GF-D8 (cell line): ENCODE data around the gene LIAS.
"Not testable (repeated sequence)": the region's sequence is repeated elsewhere in the genome, so short reads cannot be mapped to it uniquely, and the experiment has no call there.

Experiments
- DNase-seq: peaks from one replicate; lab custom pipeline; 2025; lab: John Stamatoyannopoulos, UW

LIAS gene

DNA sequence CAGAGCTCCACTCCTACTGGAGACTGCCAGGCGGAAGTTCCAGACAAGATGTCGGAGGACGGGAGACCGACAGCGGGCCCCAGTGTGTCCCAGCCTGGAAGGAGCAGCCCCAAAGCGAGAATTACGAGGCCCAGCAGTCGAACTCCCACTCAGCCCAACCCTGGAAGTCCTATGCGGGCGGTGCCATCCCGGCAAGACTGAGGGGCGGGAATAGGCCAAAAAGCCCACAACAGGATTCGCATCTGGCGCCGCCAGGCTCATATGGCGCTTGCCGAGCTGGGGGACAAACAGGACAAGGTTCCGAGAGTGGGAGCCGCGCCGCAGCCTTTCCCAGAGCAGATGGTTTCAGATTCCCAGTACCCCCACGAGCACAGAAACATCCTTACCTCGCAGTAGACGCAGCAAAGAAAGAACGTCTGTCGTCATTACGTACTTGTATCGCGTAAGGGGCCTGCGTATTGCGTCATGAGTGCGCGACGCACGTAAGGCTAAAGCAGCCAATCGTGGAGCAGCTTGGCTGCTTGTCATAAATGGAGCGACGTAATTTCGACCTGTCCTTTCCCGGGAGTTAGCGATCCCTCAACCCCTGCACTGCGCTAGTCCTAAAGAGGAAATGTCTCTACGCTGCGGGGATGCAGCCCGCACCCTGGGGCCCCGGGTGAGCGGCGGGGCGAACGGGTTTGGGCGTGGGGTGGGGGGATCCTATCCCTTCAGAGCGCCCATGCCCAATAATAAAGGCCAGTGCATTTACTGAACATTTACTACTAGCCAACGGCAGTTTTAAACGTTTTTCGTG, at the start of gene LIAS, which contains the start of gene RPL9:
Gene LIAS (plus strand): TSS at position 552 of the 796 bp plus-strand sequence. CDS start 62 bp downstream, at position 614.
Gene RPL9 (minus strand): TSS at position 418 of the 796 bp plus-strand sequence. CDS start 483 bp downstream, outside the sequence.
- peak; percentile 92 for DNase-seq

DNA sequence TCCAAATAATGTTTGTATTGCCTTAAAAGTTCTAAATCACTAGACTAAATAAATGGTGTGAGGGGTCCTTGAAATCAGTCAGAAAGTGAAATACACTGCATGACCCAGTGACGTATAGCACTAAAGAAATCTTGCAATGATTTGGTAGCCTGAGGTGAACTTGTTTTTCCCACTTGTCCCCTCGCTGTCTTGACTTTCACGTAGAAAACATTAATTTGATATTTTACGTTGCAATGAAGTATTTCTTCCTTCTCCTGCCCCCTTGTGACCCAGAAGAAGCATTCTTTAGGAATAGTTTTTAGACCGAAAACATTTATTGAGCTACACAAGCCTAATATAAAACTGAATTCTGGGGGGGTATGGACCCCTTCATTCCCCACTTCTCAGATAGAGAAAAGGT, 48.4 kb upstream of the LIAS start:
- DNase-seq: no peak

DNA sequence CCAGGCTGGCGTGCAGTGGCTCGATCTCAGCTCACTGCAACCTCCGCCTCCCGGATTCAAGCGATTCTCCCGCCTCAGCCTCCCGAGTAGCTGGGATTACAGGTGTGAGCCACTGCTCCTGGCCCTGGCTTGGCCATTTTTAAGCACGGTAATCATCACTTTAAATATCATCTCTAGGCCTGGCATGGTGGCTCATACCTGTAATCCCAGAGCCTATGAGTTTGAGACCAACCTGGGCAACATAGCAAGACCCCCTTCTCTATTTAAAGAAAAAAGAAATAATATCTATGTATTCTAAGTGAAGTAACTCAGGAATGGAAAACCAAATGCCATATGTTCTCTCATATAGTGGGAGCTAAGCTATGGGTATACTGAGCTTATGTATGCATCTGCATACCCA, 47.3 kb upstream of the LIAS start:
- DNase-seq: not testable (repeated sequence)

DNA sequence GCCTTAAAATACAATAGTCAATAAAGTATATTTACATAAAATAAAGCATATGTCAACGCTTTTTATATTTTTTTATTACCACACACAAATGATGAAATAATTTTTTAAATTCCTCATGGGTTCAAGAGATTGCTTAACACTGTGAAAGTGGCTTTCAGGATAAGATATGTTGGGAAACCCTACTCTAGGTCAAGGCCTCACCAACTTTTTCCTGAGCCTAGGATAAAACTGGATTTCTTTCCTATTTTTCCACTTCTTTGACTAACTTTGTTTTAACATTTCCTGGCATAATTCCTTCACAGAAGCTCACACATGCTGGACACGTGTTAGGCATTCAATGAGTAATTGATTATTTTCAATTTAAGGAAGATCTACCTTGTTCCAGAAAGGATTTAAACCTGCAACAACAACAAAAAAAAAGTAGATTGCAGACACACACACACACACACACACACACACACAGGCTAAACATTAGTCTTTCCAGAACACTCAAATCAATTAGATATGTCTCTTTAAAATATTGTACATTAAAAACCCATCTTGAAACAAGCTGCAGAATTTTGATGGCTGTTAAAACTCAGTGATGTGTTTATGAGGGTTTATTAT, 43.1 kb upstream of the LIAS start:
- no peak for DNase-seq

DNA sequence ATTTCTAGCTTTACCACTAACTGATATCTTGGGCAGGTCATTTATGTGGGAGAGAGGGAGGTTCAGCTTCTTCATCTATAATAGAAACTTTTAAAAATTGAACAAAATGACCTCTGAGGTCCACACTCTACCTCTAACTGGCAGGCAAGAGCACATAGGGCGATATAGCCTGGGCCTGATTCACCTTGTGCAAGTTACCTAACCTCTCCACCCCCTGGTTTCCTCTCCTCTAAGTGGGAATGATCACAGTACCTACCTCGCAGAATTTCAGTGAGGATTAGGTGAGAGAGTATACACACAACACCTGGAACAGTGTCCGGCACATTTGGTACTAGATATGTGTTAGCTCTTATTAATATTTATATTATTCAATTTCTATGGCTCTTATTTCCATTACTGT, 36.6 kb upstream of the LIAS start:
- DNase-seq: no peak

DNA sequence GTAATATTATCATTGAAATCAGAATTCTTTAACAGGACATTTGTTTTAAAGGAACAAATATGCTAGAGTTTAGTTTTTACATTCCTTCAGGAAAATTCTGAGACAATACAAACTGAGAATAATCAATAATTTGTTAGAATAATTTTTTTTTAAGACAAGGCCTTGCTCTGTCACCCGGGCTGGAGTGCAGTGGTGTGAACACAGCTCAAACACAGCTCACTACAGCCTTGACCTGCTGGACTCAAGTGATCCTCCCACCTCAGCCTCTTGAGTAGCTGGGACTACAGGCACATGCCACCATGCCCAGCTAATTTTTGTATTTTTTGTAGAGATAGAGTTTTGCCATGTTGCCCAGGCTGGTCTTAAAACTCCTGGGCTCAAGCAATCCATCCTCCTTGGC, 33.6 kb upstream of the LIAS start:
- DNase-seq: not testable (repeated sequence)

DNA sequence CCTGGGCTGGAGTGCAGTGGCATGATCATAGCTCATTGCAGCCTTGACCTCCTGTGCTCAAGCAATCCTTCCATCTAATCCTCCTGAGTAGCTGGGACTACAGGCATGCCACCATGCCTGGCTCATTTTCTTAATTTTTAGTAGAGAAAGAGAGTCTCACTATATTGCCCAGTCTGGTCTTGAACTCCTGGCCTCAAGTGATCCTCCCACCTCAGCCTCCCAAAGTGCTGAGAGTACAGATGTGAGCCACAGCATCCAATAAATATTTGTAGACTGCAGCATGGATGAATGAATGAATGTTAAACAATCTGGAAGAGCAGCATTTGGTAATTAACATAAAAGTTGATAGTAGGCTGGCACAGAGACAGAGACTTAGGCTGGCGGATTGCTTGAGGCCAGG, 32.1 kb upstream of the LIAS start:
- DNase-seq: no peak

DNA sequence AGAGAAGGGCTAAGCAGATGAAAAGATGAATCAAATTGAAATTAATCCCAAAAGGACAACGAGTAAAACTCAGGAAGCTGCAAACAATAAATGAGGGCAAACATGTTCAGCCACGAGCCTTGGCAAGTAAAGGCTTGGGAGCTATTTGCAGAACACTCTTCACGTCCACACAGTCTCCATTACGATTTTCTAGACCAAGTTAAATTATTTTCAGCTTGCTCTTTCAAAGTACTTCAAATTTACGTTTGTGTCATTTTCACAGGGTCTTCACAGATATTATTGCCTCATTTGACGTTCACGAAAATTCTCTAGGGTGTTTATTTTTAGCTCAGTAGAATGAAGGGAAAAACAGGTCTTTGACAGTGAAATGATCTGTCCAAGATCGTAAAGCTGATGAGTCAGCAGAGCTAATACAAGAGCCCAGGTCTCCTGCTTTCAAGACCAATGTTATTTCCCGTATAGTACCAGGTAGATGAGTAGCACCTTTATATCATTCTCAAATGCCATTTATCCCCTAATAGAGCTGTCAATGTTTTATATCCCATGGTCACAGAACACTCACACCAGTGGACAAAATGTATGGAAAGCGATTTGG, 31.2 kb upstream of the LIAS start:
- no peak for DNase-seq

DNA sequence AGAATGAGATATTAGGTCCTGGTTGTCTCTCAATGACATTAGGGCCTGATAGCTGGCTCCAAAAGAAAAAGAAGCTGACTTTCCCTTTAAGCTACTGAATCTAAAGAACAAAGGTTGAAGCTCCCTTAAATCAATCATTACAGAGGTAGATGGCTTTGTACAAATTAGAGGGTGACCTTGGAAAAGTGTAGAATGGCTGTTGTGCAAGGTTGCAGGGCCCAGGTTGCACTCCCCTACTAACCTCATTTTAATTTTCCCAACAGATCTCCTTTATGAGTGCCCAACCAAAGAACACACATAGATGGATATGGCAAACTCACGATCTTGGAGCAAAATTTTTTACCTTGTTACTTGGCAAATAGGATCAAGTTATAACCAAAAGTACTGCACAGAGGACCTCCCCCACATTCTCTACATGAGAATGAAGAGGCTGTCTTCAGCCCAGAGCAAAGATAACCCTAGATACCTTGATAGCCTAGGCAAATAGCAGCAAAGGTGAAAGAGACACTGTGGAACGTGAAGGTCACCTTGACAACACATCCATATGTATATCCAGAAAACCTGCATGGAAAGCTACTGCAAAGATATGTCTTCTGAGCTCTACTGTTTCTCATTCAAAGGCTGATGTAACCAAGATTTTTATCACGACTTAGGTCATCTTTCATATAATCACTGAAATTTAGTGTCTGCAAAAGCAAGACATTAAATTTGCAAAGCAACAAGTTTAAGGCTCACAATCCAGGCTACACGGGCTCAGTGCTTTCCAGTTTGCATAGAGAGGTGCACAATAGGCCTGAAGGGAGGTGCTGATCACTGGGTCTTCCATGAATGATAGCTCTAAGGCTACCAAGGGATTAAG, 29.2 kb upstream of the LIAS start:
- no peak for DNase-seq

DNA sequence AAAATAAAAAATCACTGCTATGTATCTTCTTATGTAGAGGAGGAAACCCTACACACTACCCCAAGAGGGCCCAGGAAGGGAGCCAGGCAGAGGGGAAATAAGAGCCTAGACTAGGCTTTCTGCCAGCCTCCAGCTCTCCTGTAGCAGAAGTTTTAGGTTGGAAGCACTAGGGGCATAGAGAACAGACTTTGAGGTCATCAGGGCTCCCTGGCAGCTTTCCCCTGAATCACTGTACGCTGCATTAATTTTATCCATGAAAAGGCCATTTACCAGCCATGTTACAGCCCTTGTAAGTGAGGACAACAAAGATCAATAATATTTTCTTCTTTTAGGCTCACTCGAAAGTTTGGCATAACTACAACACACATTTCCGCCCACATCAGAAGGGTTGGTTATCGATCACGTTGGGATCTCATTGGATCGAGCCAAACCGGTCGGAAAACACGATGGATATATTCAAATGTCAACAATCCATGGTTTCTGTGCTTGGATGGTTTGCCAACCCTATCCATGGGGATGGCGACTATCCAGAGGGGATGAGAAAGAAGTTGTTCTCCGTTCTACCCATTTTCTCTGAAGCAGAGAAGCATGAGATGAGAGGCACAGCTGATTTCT, 24.9 kb upstream of the LIAS start:
- DNase-seq: no peak

DNA sequence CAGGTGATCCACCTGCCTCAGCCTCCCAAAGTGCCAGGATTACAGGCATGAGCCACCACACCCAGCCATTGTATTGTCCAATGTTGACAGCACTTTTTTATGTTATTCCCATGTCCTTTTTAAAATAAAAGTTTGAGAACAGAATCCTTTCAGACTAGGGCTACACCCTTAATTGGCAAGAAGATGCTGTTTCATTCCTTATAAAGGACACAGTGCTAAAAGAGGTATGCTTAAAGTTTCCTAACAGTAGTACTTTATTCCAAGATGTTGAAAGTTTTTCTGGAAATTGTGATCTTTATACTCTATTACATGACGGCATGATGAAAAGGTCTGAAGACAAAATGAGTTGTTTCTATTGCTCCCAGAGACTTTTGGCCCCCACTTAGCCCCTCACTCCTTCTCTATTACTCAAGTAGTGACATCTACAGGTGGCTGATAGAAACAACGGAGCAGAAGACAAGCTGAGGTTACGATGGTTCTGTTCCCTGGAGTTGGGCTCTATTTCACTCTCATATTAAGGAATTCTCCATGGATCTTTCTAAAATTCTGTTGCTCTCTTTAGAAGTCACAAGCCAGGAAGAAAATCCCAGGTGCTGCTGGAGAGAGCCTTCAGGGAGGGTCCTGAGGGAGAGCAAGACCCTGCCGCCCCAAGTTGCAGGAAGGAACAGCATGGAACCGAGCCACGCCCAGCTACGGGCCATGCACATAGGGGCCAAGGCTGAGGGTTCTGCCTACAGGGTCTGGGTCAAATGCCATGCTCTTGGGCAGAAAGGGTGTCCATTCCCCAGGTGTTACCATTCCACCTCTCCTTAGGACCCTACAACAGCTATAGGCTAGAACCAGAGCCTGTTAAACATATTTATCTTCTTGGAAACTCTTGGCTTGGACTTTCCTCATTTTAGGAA, 22.9 kb upstream of the LIAS start:
- DNase-seq: no peak

DNA sequence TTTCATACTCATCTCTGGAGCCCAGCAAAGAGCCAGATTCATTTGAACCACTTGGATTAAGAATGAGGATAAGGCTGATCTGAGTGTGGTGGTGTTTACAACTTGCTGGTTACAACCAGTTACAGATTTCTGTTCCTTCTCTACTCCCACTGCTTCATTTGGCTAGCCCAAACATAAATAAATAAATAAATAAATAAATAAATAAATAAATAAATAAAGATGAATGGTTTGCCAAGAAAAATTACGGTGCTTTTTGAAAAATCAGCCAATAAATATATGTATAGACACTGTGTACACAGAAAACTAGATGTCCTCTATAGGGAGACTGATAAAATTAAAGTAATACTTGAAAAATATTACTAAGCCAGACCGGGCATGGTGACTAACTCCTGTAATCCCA, 17.3 kb upstream of the LIAS start:
- no peak for DNase-seq

DNA sequence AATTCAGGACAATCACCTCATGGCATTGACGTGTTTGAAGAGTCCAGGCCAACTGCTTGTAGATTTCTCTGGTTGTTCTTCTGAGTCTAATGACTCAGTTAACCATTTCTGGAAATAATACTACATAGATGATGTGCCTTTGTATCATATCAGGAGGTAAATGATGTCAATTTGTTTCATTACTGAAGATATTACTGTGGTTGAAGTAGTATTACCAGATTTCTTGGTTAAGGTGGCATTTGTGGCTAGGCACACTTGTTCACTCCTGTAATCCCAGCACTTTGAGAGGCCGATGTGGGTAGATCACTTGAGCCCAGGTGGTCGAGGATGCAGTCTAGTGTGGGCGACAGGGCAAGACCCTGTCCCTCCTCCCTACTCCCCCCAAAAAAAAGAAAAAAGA, 15.9 kb upstream of the LIAS start:
- no peak for DNase-seq

DNA sequence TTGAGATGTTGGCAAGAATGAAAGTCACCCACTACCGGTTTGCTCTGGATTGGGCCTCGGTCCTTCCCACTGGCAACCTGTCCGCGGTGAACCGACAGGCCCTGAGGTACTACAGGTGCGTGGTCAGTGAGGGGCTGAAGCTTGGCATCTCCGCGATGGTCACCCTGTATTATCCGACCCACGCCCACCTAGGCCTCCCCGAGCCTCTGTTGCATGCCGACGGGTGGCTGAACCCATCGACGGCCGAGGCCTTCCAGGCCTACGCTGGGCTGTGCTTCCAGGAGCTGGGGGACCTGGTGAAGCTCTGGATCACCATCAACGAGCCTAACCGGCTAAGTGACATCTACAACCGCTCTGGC, 12.4 kb upstream of the LIAS start:
- DNase-seq: no peak

DNA sequence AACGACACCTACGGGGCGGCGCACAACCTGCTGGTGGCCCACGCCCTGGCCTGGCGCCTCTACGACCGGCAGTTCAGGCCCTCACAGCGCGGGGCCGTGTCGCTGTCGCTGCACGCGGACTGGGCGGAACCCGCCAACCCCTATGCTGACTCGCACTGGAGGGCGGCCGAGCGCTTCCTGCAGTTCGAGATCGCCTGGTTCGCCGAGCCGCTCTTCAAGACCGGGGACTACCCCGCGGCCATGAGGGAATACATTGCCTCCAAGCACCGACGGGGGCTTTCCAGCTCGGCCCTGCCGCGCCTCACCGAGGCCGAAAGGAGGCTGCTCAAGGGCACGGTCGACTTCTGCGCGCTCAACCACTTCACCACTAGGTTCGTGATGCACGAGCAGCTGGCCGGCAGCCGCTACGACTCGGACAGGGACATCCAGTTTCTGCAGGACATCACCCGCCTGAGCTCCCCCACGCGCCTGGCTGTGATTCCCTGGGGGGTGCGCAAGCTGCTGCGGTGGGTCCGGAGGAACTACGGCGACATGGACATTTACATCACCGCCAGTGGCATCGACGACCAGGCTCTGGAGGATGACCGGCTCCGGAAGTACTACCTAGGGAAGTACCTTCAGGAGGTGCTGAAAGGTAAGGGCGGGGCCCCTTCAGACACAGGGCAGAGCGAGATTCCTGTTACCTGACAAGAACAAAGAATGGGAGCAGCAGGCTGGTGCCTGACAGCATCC, 11.8 kb upstream of the LIAS start:
- no peak for DNase-seq

DNA sequence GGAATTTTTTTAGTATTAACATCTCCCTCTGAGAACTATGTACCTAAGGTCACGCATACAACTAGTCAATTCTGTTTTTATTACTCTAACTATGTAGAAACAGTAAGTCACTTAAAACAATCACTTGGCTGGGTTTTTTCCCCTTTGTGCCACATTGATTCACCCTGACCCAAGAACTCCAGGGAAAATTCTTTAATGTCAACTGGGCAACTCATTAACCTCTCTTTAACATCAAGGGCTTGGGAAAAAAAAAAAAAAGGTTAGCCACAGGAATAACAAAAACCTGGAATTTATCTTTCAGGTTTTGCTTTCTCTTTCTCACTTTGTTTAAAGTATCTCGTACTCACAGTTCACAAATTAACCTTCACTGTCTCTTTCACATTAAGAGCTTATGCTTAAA, 8.2 kb upstream of the LIAS start:
- no peak for DNase-seq

DNA sequence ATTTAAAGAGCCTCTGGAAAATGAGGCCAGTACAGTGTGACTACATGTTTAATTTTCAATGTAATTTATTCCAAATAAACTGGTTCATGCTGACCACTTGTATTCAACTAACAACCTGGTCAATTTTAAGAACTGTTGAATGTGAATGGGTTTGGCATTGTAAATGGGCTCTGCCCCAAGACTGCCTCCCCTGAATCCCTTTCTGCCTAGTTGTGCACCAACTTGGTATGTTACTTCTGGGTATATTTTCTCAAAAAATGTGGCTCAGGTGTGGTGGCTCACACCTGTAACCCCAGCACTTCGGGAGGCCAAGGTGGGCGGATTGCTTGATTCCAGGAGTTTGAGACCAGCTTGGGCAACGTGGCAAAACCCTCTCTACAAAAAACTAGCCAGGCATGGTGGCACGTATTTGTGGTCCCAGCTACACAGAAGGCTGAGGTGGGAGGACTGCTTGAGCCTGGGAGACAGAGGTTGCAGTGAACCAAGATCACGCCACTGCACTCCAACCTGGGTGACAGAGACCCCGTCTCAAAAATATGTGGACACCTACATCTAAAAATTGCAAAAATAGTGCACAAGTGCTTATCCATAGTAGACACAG, 7.3 kb upstream of the LIAS start:
- DNase-seq: no peak

DNA sequence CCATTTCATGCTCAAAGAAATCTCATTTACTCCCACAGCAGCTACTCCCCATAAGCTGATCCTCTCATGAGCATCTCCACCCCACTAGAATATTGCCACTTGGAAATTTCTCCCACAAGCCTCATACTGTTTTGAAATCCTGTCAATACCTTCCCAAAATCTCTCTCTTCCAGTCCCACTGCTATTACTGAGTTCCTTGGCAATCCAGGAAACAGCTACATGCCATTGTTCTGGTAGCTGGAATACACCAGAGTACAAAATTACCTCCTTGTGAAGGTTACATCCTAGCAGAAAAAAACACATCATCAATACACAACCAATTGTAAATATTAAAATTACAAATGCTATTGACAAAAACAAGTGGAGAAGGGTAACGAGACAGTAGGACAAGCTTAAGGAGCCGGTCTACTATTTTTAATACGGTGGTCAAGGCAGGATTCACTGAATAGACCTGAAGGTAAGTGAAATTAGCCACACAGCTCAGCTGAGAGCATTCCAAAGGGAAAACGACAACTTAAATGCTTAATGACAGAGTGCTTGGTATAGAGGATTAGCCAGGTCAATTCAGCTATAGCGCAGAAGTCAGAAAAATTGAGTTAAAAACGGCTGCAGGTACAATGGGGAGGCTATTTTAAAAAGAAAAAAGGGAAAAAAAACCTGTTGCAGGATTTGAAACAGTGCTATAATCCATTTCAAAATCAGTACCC, 6.5 kb upstream of the LIAS start:
- no peak for DNase-seq
